ENCODE data around the gene ACTN2. TPM values are rescaled to one million over a fixed set of nuclear protein-coding genes. Genes with fewer than 3 reads are reported as not detected.

Gene ACTN2
- total and polyA plus RNA-seq, 4 donors, result 0.81 to 6.6 (median 3.0) TPM

GRCh38 chr1:236760480-236760879 is 74.2 kb downstream of the ACTN2 start:
- Histone ChIP-seq H3K4me1 (ENCODE audit: control insufficient read depth in 5 of 5, insufficient read depth in 5 of 5, low read length in 5 of 5) (peaks cover 0 to 1% (median 0%) of the 10 kb centered on the region in 5 donors), H3K27ac (ENCODE audit: low read depth in 1 of 2, low read length in 1 of 2) (no peak overlapping the region), H3K9me3 (ENCODE audit: control insufficient read depth in 4 of 4, insufficient read depth in 3 of 4, low read length in 3 of 4) (no peaks in the 10 kb centered on the region), H3K36me3 (ENCODE audit: control insufficient read depth in 4 of 4, insufficient read depth in 4 of 4, low read length in 4 of 4) (peaks cover 0 to 24% (median 0%) of the 10 kb centered on the region in 4 donors), H3K9ac (ENCODE audit: insufficient read depth in 1 of 2, low read length in 2 of 2) (no peak overlapping the region), H3K27me3 (ENCODE audit: control insufficient read depth in 3 of 3, insufficient read depth in 3 of 3, low read length in 2 of 3) (no peaks in the 10 kb centered on the region), H3K4me3 (no peak overlapping the region)
- 79 to 88% methylated on average over 6 of the region's 6 CpGs for WGBS, 2 donors
- ATAC-seq (ENCODE audit: insufficient read depth, low FRiP score), result no peak
- no peak for DNase-seq
- TF ChIP-seq CTCF (IDR thresholded peaks at IDR 0.05; ENCODE audit: control extremely low read depth, extremely low read depth), result no peak

- no peak overlapping the region for H3K27ac ChIP-seq (ENCODE audit: low read depth in 1 of 2, low read length in 1 of 2)
- DNase-seq, result no peak
- no peaks in the 10 kb centered on the region for H3K9me3 ChIP-seq (ENCODE audit: control insufficient read depth in 4 of 4, insufficient read depth in 3 of 4, low read length in 3 of 4)
- H3K36me3 ChIP-seq (ENCODE audit: control insufficient read depth in 4 of 4, insufficient read depth in 4 of 4, low read length in 4 of 4), result peaks cover 0 to 26% (median 0%) of the 10 kb centered on the region in 4 donors
- no peak overlapping the region for H3K9ac ChIP-seq (ENCODE audit: insufficient read depth in 1 of 2, low read length in 2 of 2)
- no peak for TF ChIP-seq CTCF (IDR thresholded peaks at IDR 0.05; ENCODE audit: control extremely low read depth, extremely low read depth)
- no peak overlapping the region for H3K4me3 ChIP-seq
- 94 to 95% methylated on average over 14 of the region's 14 CpGs for WGBS, 2 donors
- H3K4me1 ChIP-seq (ENCODE audit: control insufficient read depth in 5 of 5, insufficient read depth in 5 of 5, low read length in 5 of 5), result peaks cover 0 to 1% (median 0%) of the 10 kb centered on the region in 5 donors
- ATAC-seq (ENCODE audit: insufficient read depth, low FRiP score), result no peak
- no peaks in the 10 kb centered on the region for H3K27me3 ChIP-seq (ENCODE audit: control insufficient read depth in 3 of 3, insufficient read depth in 3 of 3, low read length in 2 of 3)
Measured at GRCh38 chr1:236760986-236761385, 74.7 kb downstream of the ACTN2 start.

GRCh38 chr1:236761397-236762132 is 75.3 kb downstream of the ACTN2 start:
- no peak for ATAC-seq (ENCODE audit: insufficient read depth, low FRiP score)
- 85 to 86% methylated on average over 5 of the region's 5 CpGs for WGBS, 2 donors
- Histone ChIP-seq H3K9me3 (ENCODE audit: control insufficient read depth in 4 of 4, insufficient read depth in 3 of 4, low read length in 3 of 4) (no peaks in the 10 kb centered on the region), H3K36me3 (ENCODE audit: control insufficient read depth in 4 of 4, insufficient read depth in 4 of 4, low read length in 4 of 4) (peaks cover 0 to 26% (median 0%) of the 10 kb centered on the region in 4 donors), H3K9ac (ENCODE audit: insufficient read depth in 1 of 2, low read length in 2 of 2) (no peak overlapping the region), H3K4me3 (no peak overlapping the region), H3K4me1 (ENCODE audit: control insufficient read depth in 5 of 5, insufficient read depth in 5 of 5, low read length in 5 of 5) (peaks cover 0 to 1% (median 0%) of the 10 kb centered on the region in 5 donors), H3K27ac (ENCODE audit: low read depth in 1 of 2, low read length in 1 of 2) (no peak overlapping the region), H3K27me3 (ENCODE audit: control insufficient read depth in 3 of 3, insufficient read depth in 3 of 3, low read length in 2 of 3) (no peaks in the 10 kb centered on the region)
- no peak for TF ChIP-seq CTCF (IDR thresholded peaks at IDR 0.05; ENCODE audit: control extremely low read depth, extremely low read depth)
- no peak for DNase-seq
